ENCODE measurements around the gene SFSWAP.
A peak's percentile ranks its signal among the peaks of the same experiment; 100 is the strongest.
"Not testable (repeated sequence)": the region's sequence is repeated elsewhere in the genome, so short reads cannot be mapped to it uniquely, and the experiment has no call there.

The SFSWAP gene

DNA sequence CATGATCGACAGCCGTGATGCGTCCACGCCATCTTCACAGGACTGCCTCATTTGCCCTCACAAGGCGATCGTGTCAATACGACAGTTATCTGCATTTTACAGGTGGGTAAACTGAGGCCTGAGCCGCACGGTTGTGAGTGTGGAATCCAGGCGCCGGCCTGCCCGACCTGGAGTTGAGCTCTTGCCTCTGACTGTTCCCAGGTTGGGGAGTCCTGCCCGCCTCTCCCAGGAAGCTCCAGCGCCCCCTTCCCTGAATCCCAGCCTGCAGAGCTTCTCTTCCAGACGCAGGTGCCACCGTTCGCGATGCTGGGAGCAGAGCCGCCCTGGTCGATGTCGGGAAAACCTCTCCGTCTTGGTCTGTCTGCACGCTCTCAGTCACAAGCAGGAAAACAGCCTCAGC, 31.1 kb upstream of the SFSWAP start:
- not testable (repeated sequence) for DNase-seq

DNA sequence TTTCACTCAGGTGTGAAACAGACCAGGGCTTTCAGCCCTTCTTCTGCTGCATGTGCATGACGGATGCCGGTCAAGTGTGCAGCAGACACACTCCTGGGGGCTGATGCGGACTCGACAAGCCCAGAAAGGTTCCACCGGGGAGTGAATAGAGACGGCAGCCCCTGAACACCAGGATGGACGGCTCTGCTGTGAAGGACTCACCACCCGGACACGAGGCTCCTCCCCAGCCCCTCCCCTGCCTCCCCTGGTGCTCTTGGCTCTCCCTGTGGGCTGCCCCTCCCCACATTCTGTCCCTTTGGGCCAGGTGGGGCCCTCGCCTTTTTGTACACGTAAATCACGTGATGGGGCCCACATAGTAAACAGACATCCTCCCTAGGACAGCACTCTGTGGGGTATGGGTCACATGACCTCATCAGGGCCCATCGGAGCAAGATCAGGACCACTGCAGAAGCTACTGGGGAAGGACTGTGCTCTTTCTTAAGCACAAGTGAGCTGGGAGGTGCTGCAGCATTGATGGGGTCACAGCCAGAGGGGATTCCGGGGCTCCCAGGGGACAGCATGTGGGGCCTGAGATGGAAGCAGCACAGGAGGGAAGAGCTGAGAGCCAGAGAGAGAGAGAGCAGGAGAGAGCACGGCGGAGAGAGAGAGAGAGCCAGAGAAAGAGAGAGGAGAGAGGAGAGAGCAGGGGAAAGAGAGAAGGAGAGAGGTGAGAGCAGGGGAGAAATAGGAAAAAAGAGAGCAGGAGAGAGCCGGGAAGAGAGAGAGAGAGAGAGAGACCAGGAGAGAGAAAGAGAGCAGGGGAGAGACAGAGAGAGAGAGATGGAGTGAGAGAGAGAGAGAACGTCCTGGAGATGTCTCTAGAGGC, 30.3 kb upstream of the SFSWAP start:
- not testable (repeated sequence) for DNase-seq

DNA sequence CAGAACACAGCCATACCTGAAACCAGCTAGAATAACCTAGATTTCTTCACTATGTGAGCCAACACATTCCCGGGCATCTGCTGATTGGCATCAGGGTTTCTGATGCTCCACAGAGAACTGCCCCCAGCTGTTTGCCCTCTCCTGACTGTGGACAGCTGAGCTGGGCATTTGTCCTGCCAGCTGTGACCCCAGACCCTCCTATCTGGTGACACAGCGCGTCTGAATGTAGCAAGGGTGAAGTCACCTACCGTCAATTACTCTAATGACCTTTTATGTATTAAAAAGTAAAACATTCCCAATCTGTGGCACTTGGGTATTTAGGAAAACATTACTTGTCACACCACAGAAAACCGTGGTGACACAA, 29.7 kb upstream of the SFSWAP start:
- DNase-seq, result no peak

DNA sequence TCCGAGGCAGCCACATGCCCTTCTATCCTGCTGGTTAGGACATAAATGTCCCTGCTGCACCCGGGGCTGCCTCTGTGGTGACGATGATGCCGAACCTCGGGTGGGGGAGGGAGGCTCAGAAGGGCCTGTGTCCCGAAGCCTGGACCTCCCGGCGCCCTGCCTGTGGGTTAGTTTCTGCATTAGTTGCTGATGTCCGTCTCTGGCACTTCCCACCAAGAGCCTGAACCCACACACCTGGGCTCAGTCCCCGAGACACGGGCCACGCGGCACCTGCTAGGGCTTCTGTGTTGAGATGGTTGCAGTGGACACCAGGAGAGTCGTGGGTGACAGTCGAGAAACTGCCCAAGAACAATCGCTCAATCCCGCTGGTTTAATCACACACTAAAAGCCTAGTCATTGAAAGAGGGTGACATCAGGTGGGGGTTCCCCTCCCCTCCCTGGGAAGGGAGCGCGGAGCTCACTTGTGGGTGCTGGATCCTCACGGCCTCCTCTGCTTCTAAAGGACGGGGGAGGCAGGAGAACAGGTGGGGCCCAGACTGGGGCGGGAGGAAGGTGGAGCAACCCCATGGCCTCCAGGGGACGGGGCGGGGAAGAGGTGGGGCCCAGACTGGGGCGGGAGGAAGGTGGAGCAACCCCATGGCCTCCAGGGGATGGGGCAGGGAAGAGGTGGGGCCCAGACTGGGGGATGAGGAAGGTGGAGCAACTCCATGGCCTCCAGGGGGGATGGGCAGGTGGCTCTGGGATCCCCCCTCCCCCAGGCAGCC, 29.0 kb upstream of the SFSWAP start:
- peak; percentile 16 for DNase-seq

DNA sequence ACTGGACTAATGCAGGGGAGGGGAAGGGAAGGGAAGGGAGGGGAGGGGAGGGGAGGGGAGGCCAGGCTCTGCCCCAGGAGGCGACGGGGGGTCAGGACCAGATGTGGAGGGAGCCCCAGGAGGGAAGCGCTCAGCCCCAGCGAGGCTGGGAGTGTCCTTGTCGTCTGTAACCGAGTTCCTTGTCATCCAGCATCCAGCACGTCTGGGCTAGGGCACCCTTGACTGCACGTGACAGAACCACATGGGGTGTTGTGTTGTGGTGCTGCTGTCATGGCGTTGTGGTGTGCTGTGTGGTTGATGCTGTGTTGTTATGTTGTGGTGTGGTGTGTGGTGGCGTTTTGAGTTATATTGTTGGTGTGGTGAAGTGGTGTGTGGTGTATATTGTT, 28.4 kb upstream of the SFSWAP start:
- DNase-seq, result no peak

DNA sequence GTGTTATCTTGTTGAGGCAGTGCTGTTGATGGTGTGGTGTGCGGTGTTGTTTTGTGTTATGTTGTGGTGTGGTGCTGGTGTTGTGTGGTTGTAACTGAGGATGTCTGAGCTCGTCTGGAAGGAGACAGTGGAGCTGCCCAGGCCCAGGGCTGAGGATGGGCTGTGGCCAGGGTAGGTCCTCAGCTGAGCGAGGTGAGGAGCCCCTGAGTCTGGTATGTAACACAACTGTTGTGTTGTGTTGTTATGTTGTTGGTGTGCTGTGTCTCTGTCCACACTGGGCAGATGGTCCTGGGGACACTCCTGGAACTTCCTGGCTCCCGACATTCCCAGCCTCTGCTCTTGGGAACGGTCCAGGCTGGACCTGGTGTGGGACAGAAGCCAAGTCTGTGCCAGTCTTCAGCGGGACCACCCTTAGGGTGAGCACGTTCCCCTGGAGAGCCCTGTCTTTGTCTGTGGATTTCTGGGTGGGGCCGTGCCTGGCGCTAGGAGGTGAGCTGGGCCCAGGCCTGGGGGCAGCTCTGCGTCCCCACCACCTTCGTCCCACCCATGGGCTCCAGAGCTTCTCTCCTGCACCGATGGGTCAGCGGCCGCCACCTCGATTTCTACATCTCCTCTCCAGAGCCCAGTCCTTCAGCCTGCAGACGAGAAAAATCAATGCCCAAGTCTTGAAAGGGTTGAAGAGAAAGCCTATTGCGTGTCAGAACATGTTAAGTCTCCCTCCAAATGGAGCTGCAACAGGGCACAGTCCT, 27.4 kb upstream of the SFSWAP start:
- DNase-seq, result no peak

DNA sequence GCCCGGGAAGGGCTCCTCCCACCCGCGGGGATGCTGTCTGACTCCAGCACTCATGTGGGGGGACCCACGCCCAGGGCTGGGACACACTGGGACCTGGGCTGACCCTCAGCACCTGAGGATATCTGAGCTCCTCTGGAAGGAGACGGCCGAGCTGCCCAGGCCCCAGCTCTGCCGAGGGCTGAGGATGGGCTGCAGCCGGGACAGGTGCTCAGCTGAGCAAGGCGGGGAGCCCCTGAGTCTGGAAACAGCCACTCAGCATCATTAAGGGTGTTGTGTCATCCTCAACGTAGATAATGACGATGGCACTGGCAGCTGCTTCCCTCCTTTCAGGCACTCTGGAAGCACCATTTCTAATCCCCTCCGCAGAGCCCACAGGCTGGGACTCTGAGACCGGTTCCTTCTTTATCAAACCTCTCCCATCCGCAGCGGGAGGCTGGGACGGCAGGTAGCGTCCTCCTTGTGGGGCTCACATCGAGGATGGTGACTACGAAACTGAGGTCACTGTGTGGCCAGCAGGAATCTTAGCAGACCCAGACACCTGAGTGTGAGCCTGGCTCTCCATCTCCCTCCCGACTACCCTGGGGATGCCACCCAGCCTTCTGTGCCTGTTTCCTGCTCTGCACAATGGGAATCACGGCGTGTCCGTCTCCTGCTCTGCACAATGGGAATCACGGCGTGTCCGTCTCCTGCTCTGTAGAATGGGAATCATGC, 26.7 kb upstream of the SFSWAP start:
- DNase-seq, result no peak

DNA sequence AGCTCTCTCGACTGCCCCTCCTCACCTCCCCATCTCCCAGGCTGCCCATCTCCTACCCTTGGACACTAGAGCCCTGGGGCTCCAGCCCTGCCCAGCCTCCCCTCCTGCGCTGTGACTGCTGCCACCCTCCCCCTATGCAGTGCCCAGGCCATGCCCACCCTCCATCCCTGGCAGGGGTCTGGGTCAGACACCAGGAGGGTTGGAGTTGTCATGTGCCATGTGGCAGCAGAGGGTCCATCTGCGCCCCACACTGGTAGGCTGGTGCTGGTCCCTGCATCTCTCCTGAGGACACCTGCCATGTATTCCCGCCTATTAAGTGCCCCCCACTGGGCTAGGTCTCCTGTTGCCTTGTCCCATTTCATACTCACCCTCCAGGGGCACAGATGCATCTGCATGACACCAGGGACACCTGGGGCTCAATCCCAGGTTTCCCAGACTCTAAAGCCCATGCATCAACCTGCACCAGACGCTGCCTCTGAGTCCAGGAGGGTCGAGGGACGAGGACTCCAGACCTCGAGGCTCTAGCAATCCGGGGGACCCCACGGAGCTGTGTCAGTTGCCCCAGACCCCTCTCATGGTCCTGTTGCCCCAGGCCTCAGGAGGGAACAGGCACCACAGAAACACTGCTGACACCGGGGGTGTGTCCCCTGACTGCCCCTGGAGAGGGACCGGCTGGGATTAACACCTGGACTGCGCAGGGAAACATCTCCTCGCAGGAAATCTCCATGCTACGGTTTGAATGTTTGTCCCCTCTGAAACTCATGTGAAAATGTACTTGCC, 23.4 kb upstream of the SFSWAP start:
- no peak for DNase-seq

DNA sequence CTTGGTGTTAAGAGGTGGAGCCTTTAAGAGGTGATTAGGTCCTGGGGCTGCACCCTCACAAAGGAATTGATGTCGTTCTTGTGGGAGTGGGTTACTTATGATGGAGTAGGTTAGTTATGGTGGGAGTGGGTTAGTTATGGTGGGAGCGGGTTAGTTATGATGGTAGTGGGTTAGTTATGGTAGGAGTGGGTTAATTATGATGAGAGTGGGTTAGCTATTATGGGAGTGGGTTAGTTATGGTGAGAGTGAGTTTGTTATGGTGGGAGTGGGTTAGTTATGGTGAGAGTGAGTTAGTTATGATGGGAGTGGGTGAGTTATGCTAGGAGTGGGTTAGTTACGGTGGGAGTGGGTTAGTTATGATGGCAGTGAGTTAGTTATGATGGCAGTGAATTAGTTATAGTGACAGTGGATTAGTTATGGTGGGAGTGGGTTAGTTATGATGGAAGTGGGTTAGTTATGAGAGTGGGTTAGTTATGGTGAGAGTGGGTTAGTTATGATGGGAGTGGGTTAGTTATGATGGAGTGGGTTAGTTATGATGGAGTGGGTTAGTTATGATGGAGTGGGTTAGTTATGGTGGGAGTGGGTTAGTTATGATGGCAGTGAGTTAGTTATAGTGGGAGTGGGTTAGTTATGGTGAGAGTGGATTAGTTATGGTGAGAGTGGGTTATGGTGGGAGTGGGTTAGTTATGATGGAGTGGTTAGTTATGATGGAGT, 22.6 kb upstream of the SFSWAP start:
- no peak for DNase-seq

DNA sequence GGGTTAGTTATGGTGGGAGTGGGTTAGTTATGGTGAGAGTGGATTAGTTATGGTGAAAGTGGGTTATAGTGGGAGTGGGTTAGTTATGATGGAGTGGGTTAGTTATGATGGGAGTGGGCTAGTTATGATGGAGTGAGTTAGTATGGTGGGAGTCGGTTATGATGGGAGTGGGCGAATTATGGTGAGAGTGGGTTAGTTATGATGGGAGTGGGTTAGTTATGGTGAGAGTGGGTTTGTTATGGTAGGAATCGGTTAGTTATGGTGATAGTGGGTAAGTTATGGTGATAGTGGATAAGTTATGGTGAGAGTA, 22.1 kb upstream of the SFSWAP start:
- no peak for DNase-seq

DNA sequence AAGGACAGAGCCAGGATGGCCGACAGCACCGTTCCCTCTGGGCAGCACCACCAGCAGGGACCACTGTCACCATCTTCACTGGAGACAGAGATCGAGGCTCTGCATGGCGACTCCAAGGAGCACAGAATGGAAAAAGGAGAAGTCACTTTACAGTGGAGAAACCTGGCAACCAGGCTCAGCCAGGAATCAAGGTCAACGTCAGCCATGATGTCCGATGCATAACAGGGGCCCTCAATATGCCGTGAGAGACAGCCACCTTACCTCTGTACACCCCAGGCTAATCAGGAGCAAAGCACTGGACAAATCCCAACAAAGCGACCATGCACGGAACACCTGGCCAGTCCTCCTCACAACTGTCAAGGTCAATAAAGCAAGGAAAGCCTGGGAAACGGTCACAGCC, 20.6 kb upstream of the SFSWAP start:
- DNase-seq, result no peak

DNA sequence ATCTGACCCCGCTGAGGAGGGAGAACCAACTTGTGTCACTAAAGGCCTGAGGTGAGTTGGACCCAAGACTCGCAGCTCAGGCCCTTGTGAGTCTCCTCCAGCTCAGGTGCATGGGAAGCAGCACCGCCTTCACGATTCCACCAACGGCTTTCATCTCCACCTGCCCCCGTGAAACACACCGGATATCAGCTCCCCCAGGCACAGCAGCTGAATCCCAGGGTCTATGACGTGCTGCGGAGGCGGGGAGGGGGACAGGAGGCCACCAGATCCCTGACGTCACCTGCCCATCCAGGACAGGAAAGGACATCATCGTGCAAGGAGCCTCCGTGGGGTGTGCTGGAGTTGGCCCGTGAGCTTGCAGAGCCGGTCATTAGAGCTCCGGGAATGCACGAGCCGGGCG, 18.5 kb upstream of the SFSWAP start:
- no peak for DNase-seq

DNA sequence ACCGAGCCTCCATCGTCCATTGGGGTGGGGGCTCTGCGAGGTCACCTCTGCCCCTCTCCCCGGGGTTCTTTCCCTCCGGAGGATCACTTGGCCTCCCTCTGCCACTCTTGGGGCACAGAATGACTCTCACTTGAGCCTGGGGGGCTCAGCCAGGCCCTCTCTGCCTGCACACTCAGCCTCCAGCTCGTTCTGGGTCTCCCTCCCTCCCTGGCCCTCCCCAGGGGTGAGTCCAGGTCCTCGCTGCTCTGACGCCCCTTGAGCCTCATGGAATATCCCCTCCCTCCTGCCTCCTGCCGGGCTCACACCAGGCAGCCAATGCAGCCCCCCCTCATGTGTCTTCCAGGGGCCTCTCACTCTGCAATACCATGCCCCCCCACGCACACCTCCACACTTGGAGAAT, 17.7 kb upstream of the SFSWAP start:
- DNase-seq, result no peak

DNA sequence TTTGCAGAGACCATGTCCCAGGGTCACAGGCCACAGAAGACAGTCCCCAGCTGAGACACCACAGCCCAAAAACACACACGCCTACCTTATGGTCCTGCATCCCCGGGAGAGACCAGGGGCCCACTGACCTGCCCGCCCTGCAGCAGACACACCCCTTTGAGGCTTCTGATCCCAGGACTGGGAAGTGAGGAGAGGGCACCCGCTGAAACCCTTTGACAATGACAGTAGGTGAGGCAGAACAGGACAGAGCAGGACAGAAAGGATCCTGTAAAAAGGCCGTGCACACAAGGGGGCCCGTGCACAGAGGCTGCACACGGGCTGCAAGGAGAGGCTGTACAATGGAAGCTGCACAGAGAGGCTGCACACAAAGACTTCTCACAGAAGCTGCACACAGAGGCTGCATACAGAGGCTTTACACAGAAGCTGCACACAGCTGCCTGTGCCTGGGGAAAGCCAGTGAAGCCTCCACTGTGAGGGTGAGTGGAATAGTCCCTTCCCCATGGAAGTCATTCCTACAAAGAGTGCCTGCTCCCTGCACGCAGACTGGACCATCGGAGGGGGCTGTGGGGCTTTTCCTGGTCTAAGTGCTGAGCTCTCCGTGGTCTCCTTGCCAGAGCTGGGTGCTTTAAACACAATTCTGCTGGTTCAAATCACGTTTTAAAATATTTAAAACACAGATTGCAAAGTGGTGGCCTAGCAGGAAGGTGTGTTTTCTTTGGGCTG, 16.6 kb upstream of the SFSWAP start:
- no peak for DNase-seq

DNA sequence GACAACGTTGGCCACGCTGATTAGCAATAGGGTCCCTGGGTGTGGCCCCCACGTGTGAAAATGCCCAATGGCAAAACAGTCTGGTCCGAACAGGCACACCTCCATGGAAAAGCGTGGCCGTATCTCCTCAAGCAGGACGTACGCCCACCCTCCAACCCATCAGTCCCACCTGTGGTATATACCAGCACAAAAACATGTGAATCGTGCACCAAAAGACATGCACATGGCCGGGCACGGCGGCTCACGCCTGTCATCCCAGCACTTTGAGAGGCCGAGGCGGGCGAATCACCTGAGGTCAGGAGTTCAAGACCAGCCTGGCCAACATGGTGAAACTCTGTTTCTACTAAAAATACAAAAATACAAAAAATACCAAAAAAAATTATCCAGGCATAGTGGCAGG, 14.9 kb upstream of the SFSWAP start:
- no peak for DNase-seq

DNA sequence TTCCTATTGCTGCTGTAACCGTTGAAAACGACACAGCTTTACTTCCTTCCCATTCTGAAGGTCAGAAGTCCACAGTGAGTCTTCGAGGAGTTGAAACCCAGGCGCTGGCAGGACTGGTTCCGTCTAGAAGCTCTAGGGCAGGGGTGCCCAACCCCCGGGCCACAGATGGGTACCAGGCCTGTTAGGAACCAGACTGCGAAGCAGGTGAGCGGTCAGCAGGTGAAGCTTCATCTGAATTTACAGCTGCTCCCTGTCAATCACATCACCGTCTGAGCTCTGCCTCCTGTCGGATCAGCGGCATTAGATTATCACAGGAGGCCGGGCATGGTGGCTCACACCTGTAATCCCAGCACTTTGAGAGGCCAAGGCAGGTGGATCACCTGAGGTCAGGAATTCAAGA, 12.6 kb upstream of the SFSWAP start:
- no peak for DNase-seq

DNA sequence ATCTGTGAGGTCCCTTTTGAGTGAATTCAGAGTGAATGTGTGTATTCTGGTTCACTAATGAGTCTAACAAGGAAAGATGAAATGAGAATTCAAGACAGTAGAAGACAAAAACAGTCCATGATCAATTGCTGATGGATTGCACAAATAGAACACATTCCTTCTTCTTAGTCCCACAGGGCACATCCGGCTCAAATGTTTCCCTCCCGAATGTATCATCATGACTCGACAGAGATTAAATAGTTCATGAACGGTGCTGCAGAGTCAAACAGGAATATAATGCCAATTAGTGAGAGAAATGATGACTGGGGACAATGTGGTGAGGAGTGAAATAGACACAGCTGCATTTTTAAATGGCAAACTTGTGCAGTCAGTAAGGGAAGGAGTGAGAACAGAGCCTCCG, 11.5 kb upstream of the SFSWAP start:
- no peak for DNase-seq

DNA sequence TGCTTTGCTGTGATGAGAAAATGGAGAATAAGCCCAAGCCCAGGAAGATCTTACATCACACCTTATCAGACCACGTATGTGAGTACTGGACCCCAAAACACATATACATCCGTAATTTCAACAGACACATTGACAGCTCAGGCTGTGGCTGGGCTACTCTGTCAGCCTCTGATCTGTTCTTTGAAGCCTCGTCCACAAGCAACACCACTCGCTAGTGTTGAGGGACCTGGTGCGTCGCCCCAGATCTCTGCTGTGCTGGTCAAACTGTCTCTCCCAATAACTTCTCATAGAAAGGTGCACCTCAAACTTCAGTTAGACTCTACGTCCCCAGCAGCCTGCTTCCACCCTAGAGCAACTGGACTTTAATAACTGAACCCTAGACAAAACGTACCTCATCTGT, 10.6 kb upstream of the SFSWAP start:
- no peak for DNase-seq

DNA sequence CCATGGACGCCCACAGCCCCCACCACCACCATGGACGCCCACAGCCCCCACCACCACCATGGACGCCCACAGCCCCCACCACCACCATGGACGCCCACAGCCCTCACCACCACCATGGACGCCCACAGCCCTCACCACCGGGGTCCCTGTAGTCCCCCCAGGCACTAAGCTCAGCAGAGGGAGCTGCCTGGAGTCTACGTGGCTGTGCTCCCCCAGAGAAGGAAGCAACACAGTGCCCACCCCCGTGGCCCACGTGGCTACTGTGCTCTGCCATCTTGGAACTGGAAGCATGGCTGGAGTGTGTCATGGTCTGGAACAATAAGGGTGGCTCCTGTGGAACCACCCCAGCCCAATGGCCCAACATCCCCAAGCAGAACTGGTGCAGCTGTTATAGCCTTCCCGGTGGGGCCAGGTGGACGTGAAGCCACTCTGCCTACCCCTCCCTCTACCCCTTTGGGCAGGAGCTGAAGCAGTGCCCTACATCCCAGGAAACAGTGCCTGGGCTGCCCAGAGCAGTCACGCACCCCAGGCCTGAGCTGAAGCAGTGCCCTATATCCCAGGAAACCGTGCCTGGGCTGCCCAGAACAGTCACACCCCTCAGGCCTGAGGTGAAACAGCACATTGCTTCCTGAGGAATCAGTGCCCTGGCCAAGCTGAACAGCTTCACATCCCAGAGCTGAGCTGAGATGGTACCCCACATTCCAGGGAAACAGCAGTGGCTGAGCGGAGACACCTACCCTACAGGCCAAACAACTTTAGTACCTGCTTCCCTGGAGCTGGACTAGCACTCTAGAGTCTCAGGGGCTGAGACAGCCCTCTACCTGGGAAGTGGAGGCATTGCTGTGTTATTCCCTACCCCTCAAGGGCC, 9.0 kb upstream of the SFSWAP start:
- no peak for DNase-seq

DNA sequence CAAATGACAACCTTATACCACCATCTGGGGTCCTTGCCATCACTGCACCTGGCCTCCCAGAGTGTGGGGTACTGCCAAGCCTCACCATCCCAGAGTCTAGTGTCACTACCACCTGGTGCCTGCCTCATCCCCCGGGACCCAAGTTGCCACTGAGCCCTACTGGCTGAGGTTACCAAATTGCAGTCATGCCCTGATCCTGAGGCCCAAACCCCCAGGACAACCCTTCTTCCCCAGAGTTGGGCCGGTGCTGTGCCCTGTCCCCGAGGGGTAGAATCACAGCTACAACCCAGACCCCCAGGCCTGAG, 8.4 kb upstream of the SFSWAP start:
- DNase-seq, result no peak
